Adrenal gland (tissue), 19 donors: ENCODE results near the gene ACAP3. TPM values are rescaled to one million over a fixed set of nuclear protein-coding genes. Genes with fewer than 3 reads are reported as not detected.

Experiments
- DNase-seq, 7 donors: peaks; one replicate each; pipeline ENCODE4 v3.0.0-alpha.2; 2019 to 2020
- H3K27ac ChIP-seq, 5 donors: fragments of 200-600 bp; sonication (generic) in 4 of 5; 1 replicate in 3 of 5; 2 replicates in 2 of 5; pipeline versions ENCODE4 v1.5.1 to v1.8.0; 2016 to 2020; ENCODE audit warnings: mild to moderate bottlenecking in 1 of 5
- H3K27me3 ChIP-seq: fragments of 200-600 bp; 2 replicates; pipeline ENCODE4 v1.8.0; 2021
- H3K36me3 ChIP-seq, 2 donors: fragments of 200-600 bp; replicated peaks in 1 of 2; 1 replicate in 1 of 2; 2 replicates in 1 of 2; pipeline versions ENCODE4 v1.5.1 to v1.8.0; 2018 to 2022
- H3K4me1 ChIP-seq, 2 donors: fragments of 200-600 bp; replicated peaks in 1 of 2; 1 replicate in 1 of 2; 2 replicates in 1 of 2; pipeline versions ENCODE4 v1.5.1 to v1.8.0; 2018 to 2021
- H3K4me3 ChIP-seq, 4 donors: fragments of 200-600 bp; sonication (generic) in 3 of 4; one replicate each; pipeline ENCODE4 v1.5.1; 2016 to 2018
- H3K9me3 ChIP-seq, 3 donors: fragments of 200-600 bp; sonication (generic) in 1 of 3; replicated peaks in 1 of 3; 1 replicate in 2 of 3; 2 replicates in 1 of 3; pipeline versions ENCODE4 v1.5.1 to v1.8.0; 2016 to 2021
- POLR2A ChIP-seq, 2 donors: fragments of 450-650 bp; IDR thresholded peaks; one replicate each; pipeline ENCODE4 v1.6.1; 2017; ENCODE audit warnings: antibody characterized with exemption in 2 of 2, mild to moderate bottlenecking in 2 of 2, moderate library complexity in 1 of 2
- WGBS, 4 donors: extraction: QIAGEN DNeasy Blood & Tissue Kit in 2 of 4; methylation state at CpG; one replicate each; pipeline versions ENCODE4 v1.1.5 to v1.1.7; 2013 to 2017; 5-methylcytosine and 5-hydroxymethylcytosine counted together
- intact Hi-C, 2 donors: fragments of 100-400 bp; cut with DNase I; formaldehyde crosslinking; loops; one replicate each; pipeline versions ENCODE4 v1.14.1 to v1.15.0; 2022 to 2023
- long read RNA-seq, 10 donors: library from polyadenylated mRNA in 3 of 10; unstranded in 2 of 10; stranded (forward) in 1 of 10; transcript quantifications; one replicate each; pipeline ENCODE4 v2.0.0 and lab custom pipeline, GENCODE V29; 2021 to 2026
- polyA plus RNA-seq, 3 donors: library from polyadenylated mRNA; stranded (reverse); fragments of 200-250 nt in 2 of 3; fragments of 350-450 nt in 1 of 3; fragmentation: Illumina TruSeq in 1 of 3; extraction: RNeasy Lipid Tissue Mini Kit (QIAGEN cat#74804) in 1 of 3; gene quantifications; one replicate each; pipeline ENCODE4 v1.2.3, GENCODE V29; 2013 to 2014
- total RNA-seq, 9 donors: library from RNA; depleted of rRNA in 4 of 9; stranded (reverse); fragments of >200 nt in 4 of 9; fragments of 120-200 nt in 1 of 9; fragmentation: NEBNext Ultra II Directional in 1 of 9; extraction: Animal tissue kit (Norgen Biotek cat#: 25700) in 1 of 9; gene quantifications; one replicate each; pipeline versions ENCODE4 v1.1.0 to v1.2.4, GENCODE V29; 2013 to 2023
- TF ChIP-seq, protein P1 (sequence below), 6 experiments: fragments of 450-650 bp in 4 of 6; fragments of 200-600 bp in 2 of 6; sonication (generic) in 1 of 6; IDR thresholded peaks; 1 replicate in 5 of 6; 2 replicates in 1 of 6; pipeline versions ENCODE4 v1.5.1 to v1.8.0; 2016 to 2021; ENCODE audit warnings: antibody characterized with exemption in 6 of 6, mild to moderate bottlenecking in 2 of 6, moderate library complexity in 1 of 6
- donor health status: healthy with polysubstance abuse.
- donor health status: Bipolar disorder and iron deficiency.
- donor health status: DM: yes; HTN: yes; CAD: no.
- donor health status: DM: no; HTN: no; CAD: no.
- donor health status: DM: no; HTN: no; CAD: no.
- donor health status: DM: yes; HTN: yes; CAD: no.

The ACAP3 gene, protein sequence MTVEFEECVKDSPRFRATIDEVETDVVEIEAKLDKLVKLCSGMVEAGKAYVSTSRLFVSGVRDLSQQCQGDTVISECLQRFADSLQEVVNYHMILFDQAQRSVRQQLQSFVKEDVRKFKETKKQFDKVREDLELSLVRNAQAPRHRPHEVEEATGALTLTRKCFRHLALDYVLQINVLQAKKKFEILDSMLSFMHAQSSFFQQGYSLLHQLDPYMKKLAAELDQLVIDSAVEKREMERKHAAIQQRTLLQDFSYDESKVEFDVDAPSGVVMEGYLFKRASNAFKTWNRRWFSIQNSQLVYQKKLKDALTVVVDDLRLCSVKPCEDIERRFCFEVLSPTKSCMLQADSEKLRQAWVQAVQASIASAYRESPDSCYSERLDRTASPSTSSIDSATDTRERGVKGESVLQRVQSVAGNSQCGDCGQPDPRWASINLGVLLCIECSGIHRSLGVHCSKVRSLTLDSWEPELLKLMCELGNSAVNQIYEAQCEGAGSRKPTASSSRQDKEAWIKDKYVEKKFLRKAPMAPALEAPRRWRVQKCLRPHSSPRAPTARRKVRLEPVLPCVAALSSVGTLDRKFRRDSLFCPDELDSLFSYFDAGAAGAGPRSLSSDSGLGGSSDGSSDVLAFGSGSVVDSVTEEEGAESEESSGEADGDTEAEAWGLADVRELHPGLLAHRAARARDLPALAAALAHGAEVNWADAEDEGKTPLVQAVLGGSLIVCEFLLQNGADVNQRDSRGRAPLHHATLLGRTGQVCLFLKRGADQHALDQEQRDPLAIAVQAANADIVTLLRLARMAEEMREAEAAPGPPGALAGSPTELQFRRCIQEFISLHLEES
- 10 to 100 TPM; 18.1 to 81.5 (median 39.1) TPM for total RNA-seq
- 100 to 1,000 TPM in 2 of 3 donors, 1 to 10 TPM in 1; 5.0 to 385 (median 138) TPM for polyA plus RNA-seq
- long read RNA-seq, donor 1, partial matches to known transcripts, result 5 of 12 reads
- long read RNA-seq, donor 1, other reads (novel, unspliced or antisense), result 7 of 12 reads
- long read RNA-seq, donor 2, result 0 reads
- long read RNA-seq, donor 3, result 0 reads
- long read RNA-seq, donor 4, partial matches to known transcripts, result 3 of 4 reads
- long read RNA-seq, donor 4, other reads (novel, unspliced or antisense), result 1 of 4 reads
- long read RNA-seq, donor 5, partial matches to known transcripts, result 13 of 69 reads
- long read RNA-seq, donor 5, other reads (novel, unspliced or antisense), result 54 of 69 reads
- long read RNA-seq, donor 6, partial matches to known transcripts, result 1 of 5 reads
- long read RNA-seq, donor 6, other reads (novel, unspliced or antisense), result 4 of 5 reads
- long read RNA-seq, donor 7, partial matches to known transcripts, result 0 of 1 reads
- long read RNA-seq, donor 7, other reads (novel, unspliced or antisense), result 0 of 1 reads
- long read RNA-seq, donor 8, partial matches to known transcripts, result 0 of 2 reads
- long read RNA-seq, donor 8, other reads (novel, unspliced or antisense), result 0 of 2 reads
- long read RNA-seq, donor 9, result 0 reads
- long read RNA-seq, donor 10, partial matches to known transcripts, result 0 of 1 reads
- long read RNA-seq, donor 10, other reads (novel, unspliced or antisense), result 0 of 1 reads

DNA sequence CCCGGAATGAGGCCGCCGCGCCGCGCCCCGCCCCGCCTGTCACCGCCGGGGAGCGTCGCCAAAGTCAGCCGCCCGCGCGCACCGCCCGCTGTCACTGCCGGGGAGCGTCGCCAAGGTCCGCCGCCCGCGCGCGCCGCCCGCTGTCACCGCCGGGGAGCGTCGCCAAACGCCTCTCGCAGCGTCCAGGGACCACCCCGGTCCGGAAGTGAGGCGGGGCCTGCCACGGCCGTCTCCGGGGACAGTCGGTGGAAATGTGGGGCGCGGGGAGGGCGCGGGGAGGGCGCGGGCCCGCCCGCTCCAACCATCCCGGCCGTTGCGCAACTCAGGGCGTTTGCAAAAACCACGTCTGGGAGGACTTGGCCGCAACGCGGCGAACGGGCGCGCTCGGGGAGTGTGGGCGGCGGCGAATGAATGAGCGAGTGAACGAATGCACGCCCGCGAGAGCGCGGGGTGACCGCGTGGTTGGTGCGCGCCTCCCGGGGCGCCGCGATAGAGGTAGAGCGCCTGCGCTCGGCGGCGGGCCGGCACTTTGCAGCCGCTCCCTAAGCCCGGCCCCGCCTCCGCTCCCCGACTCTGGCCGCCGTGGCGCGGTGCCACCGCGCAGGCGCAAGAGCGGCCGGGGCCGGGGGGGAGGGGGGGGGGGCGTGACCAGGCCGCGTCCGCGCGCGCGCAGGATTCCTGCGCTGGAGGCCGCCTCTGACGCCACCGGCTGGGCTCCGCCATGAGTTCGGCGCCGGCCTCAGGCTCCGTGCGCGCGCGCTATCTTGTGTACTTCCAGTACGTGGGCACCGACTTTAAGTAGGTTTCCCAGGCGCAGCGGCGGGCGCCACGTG is at the start of gene ACAP3, which contains the start of gene PUSL1:
Gene ACAP3, minus strand, starts transcription at position 8 of the 833 bp plus-strand sequence. CDS start 115 bp downstream, outside the sequence.
Gene PUSL1, plus strand, starts transcription at position 675 of the 833 bp plus-strand sequence. Its CDS starts 47 bp downstream, at position 722.
- Histone ChIP-seq H3K27ac (peak within 1 kb of the TSS; percentile 79 to 97 (median 95)), H3K27me3 (no peaks in the 10 kb centered on the region), H3K4me3 (peak within 1 kb of the TSS; percentile 62 to 97 (median 82)), H3K36me3 (peaks cover 0 to 32% of the 10 kb centered on the region in 2 donors), H3K9me3 (no peaks in the 10 kb centered on the region), H3K4me1 (peaks cover 40 to 45% of the 10 kb centered on the region in 2 donors)
- TF ChIP-seq, protein P1, sequence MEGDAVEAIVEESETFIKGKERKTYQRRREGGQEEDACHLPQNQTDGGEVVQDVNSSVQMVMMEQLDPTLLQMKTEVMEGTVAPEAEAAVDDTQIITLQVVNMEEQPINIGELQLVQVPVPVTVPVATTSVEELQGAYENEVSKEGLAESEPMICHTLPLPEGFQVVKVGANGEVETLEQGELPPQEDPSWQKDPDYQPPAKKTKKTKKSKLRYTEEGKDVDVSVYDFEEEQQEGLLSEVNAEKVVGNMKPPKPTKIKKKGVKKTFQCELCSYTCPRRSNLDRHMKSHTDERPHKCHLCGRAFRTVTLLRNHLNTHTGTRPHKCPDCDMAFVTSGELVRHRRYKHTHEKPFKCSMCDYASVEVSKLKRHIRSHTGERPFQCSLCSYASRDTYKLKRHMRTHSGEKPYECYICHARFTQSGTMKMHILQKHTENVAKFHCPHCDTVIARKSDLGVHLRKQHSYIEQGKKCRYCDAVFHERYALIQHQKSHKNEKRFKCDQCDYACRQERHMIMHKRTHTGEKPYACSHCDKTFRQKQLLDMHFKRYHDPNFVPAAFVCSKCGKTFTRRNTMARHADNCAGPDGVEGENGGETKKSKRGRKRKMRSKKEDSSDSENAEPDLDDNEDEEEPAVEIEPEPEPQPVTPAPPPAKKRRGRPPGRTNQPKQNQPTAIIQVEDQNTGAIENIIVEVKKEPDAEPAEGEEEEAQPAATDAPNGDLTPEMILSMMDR (IDR thresholded peaks at IDR 0.05), result peak in 2 of 6 experiments; percentile 13 to 16
- peak in 1 of 2 donors; percentile 53 for TF ChIP-seq POLR2A (IDR thresholded peaks at IDR 0.05)
- intact Hi-C loops, result no loop called here
- DNase-seq, result peak; percentile 85 to 93 (median 89)
- 1% methylated on average over 105 to 122 of the region's 131 CpGs; no CpG with 5 or more reads in 2 of the 4 donors for WGBS, 4 donors

DNA sequence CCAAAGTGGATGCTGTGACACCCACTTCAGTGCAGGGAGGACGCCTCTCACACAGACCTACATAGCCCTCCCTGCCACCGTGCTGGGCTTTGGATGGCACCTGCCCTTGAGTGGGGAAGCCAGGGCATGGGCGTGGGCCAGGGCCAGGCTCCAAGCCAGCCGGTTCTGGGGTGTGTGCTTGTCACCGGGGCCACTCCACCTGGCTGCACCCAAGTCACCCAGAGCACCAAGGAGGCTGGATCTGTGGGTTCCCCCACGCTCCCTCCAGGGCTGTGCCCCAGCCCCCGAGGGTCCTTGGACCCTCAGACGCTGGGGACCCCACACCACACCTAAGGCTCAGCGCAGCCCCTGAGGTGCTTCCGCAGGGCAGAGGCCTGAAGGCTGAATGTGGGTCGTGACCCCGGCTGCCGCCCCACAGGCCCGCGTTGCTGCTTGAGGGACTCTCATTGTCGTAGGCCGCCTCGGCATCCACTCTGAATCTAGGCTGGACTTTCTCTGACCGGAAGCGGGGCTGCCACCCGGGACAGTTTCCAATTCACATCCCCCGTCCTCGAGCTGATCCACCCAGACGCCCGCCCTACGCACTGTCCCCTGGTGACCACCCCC is 49.2 kb upstream of the ACAP3 start:
- TF ChIP-seq POLR2A (IDR thresholded peaks at IDR 0.05), result no peak
- TF ChIP-seq, protein P1 (IDR thresholded peaks at IDR 0.05), result no peak
- H3K36me3 ChIP-seq, result no peaks in the 10 kb centered on the region
- peak overlapping the region in 1 of 4 donors; percentile 51 for H3K4me3 ChIP-seq
- H3K9me3 ChIP-seq, result no peaks in the 10 kb centered on the region
- peak in 3 of 7 donors; percentile 9 to 24 (median 19) for DNase-seq
- H3K27ac ChIP-seq, result peak overlapping the region in 3 of 5 donors; percentile 19 to 87 (median 72)
- H3K27me3 ChIP-seq, result peaks cover 20% of the 10 kb centered on the region
- H3K4me1 ChIP-seq, result peaks cover 0 to 4% of the 10 kb centered on the region in 2 donors
- intact Hi-C loops, result no loop called here
- 25 to 53% (median 50%) methylated on average over 5 to 26 of the region's 26 CpGs; no CpG with 5 or more reads in 1 of the 4 donors for whole genome bisulfite sequencing, 4 donors
